BJ (cell line): ENCODE data around the gene CDH23. TPM values are rescaled to one million over a fixed set of nuclear protein-coding genes. Genes with fewer than 3 reads are reported as not detected.

ENCODE experiments used
- CTCF ChIA-PET: fragments of 350-600 bp; formaldehyde crosslinking; extraction: SDS; loops from one replicate; lab custom pipeline; 2021; ENCODE audit warnings: antibody characterized with exemption, inconsistent platforms; lab: Yijun Ruan, JAX
- POLR2A ChIA-PET: fragments of 300-600 bp; sonication (Branson Sonifier 250); formaldehyde crosslinking; extraction: SDS; loops from one replicate; lab custom pipeline; 2021; ENCODE audit warnings: antibody characterized with exemption; lab: Charles Lee
- DNase-seq: peaks from one replicate; pipeline ENCODE4 v3.0.0-alpha.2; 2011; ENCODE audit warnings: low read depth
- H3K27me3 ChIP-seq: 2 replicates; pipeline ENCODE4 v1.6.0; 2011; ENCODE audit warnings: low read length; ENCODE audit not compliant: control insufficient read depth, insufficient read depth
- H3K36me3 ChIP-seq: 2 replicates; pipeline ENCODE4 v1.5.1; 2011; ENCODE audit warnings: low read length; ENCODE audit not compliant: control insufficient read depth, insufficient read depth
- H3K4me3 ChIP-seq: 2 replicates; pipeline ENCODE4 v1.5.1; 2011; ENCODE audit warnings: low read depth, mild to moderate bottlenecking, control low read depth, low read length
- polyA plus RNA-seq: library from polyadenylated mRNA; depleted of rRNA; stranded (reverse); fragments of >200 nt; gene quantifications from 2 replicates; pipeline ENCODE4 v1.2.3, GENCODE V29; 2011
- TF ChIP-seq, protein P1 (sequence below): IDR thresholded peaks from 2 replicates; pipeline ENCODE4 v1.5.1; 2011; ENCODE audit warnings: low read depth, mild to moderate bottlenecking, control low read depth, inconsistent platforms, low read length, moderate library complexity; ENCODE audit not compliant: insufficient read depth

The CDH23 gene
- polyA plus RNA-seq, 1 experiment: 0.05 TPM

DNA sequence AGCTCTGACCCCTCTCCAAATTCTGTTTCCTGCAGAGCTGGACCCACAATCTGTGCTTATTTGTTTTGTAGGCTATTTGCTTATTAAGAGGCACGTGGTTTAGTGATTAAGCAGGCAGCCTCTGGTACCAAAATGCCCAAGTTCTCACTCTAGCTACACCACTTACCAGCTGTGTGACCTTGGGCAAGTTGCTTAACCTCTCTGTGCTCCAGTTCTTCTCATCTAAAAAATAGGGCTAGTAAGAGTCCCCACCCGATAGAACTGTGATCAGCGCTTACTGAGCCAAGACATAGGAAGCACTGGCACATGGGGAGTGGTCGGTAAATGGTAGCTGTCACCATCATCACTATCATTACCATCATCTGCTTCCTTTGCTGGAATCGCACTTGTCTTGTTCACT, 302.0 kb downstream of the CDH23 start:
- CTCF ChIA-PET: interaction anchor here (0.5 to 8.8 kb wide), 12 partner anchors 8 to 384 kb away, joined by 3 to 93 read pairs (median 9); partner anchors contain the start of gene VSIR

DNA sequence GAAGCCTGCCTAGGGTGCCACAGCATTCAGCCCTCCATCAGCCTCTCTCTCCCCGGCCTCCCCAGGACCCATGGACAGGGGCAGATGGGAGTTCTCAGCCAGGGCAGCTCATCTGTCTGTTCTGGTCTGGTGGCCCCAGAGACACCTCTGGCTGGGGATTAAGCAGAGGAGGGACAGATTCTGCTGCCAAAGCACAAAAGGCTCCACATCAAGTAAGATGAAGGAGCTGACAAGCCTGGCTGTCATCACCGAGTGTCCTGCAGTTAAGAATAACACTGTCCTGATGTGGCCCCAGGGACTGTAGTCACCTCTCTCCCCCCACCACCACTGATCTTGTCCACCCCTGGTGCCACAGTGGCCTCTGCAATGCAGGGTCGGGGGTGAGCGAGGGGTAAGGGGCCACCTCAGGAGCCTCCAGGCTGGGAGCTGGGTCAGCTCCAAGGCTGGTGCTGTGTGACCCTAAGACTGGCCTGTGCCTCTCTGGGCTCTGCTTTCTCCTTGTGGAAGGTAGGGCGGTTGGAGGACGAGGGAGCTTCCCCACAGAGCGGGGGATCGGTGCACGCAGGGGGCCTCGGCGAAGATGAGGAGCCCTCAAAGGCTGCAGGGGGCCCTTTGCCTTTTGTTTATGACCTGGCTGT, 304.1 kb downstream of the CDH23 start:
- Histone ChIP-seq H3K36me3 (no peaks in the 10 kb centered on the region), H3K27me3 (peaks cover 5% of the 10 kb centered on the region; the same call in 1 of the 2 replicates), H3K4me3 (no peak overlapping the region)
- POLR2A ChIA-PET: no interaction called here
- CTCF ChIA-PET: interaction anchor here (1.1 to 8.6 kb wide), 7 partner anchors 6 to 218 kb away, joined by 3 to 93 read pairs (median 4); partner anchors contain the start of gene VSIR
- DNase-seq: no peak
- TF ChIP-seq, protein P1, sequence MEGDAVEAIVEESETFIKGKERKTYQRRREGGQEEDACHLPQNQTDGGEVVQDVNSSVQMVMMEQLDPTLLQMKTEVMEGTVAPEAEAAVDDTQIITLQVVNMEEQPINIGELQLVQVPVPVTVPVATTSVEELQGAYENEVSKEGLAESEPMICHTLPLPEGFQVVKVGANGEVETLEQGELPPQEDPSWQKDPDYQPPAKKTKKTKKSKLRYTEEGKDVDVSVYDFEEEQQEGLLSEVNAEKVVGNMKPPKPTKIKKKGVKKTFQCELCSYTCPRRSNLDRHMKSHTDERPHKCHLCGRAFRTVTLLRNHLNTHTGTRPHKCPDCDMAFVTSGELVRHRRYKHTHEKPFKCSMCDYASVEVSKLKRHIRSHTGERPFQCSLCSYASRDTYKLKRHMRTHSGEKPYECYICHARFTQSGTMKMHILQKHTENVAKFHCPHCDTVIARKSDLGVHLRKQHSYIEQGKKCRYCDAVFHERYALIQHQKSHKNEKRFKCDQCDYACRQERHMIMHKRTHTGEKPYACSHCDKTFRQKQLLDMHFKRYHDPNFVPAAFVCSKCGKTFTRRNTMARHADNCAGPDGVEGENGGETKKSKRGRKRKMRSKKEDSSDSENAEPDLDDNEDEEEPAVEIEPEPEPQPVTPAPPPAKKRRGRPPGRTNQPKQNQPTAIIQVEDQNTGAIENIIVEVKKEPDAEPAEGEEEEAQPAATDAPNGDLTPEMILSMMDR: no peak

More for the DNA sequence above, 302.0 kb downstream of the CDH23 start:
- Histone ChIP-seq H3K4me3 (no peak overlapping the region), H3K27me3 (peaks cover 5% of the 10 kb centered on the region; the same call in 1 of the 2 replicates), H3K36me3 (no peaks in the 10 kb centered on the region)
- POLR2A ChIA-PET: no interaction called here
- TF ChIP-seq, protein P1: no peak
- no peak for DNase-seq

DNA sequence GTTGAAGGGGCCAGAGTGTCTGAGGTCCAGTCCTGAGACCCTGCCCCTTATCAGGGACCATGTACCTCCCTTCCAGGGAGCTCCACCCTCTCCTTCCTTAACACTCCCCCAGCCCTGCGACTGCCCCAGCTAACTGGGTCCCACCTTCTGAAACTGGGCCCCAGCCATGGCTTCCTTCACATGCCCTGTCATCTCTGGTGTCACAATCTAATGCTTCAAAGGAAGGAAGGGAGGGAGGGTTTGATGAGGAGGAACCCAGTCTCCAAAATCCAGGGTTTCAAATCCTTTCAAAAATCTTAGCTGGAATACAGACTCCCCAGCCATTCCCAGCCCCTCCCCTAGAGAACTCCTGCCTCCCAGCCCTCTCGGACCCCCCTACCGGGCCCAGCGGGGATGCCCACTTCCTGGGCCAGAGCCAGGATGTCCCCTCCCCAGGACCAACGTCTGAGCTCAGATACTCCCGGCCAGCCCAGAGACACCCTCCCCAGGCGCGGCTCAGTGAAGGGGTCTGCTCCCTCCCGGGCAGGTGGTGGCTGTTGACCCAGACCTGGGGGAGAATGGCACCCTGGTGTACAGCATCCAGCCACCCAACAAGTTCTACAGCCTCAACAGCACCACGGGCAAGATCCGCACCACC, 304.9 kb downstream of the CDH23 start:
- POLR2A ChIA-PET: no interaction called here
- Histone ChIP-seq H3K4me3 (no peak overlapping the region), H3K36me3 (no peaks in the 10 kb centered on the region), H3K27me3 (peaks cover 5% of the 10 kb centered on the region; the same call in 1 of the 2 replicates)
- no peak for DNase-seq
- TF ChIP-seq, protein P1: no peak
- CTCF ChIA-PET: interaction anchor here (1.1 to 1.7 kb wide), 6 partner anchors 10 to 218 kb away, joined by 3 to 6 read pairs (median 4); partner anchors contain the start of gene VSIR

DNA sequence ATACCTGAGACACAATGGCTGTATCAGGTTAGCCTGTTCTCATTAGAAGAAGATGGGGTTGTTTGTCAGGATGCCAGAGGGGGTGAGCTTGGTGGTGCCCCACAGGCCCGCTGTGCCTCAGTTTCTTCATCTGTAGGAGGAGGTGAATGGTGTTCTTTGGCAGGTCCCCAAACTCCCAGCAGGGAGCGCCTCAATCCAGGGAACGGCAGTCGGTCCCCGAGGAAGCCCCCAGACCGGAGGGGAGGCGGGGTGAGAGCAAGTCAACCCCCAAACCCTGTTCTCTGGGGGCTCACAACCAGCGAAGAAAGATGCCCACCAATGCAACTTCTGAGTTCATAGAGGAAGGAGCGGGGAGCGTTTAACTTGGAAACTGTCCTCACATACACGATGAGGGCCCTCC, 306.9 kb downstream of the CDH23 start:
- TF ChIP-seq, protein P1: no peak
- ChIA-PET POLR2A (no interaction called here), CTCF (interaction anchor here (0.8 to 6.4 kb wide), 5 partner anchors 7 to 111 kb away, joined by 3 to 93 read pairs (median 4); partner anchors contain the start of gene VSIR)
- no peak for DNase-seq
- Histone ChIP-seq H3K4me3 (no peak overlapping the region), H3K36me3 (no peaks in the 10 kb centered on the region), H3K27me3 (peaks cover 2% of the 10 kb centered on the region; the same call in 1 of the 2 replicates)

DNA sequence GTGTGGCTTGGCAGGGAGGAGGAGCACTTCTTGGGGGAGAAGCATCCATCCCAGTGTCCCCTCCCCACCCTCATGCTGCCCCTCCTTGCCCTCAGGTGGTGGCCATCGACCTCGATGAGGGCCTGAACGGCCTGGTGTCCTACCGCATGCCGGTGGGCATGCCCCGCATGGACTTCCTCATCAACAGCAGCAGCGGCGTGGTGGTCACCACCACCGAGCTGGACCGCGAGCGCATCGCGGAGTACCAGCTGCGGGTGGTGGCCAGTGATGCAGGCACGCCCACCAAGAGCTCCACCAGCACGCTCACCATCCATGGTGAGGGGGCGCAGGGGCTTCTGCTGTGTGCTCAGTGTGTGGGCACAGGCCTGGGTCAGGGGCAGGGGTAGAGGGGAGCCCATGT, 308.1 kb downstream of the CDH23 start:
- Histone ChIP-seq H3K27me3 (peaks cover 2% of the 10 kb centered on the region; the same call in 1 of the 2 replicates), H3K36me3 (no peaks in the 10 kb centered on the region), H3K4me3 (no peak overlapping the region)
- DNase-seq: no peak
- CTCF ChIA-PET: interaction anchor here (0.9 to 6.4 kb wide), 6 partner anchors 9 to 390 kb away, joined by 3 to 93 read pairs (median 3); partner anchors contain the start of gene VSIR
- POLR2A ChIA-PET: interaction anchor here (0.6 kb wide), 1 partner anchor 278 kb away, joined by 6 read pairs; no protein-coding TSS in a partner anchor
- TF ChIP-seq, protein P1: no peak
